K562 (cell line): ENCODE data around the gene LHB. TPM values are rescaled to one million over a fixed set of nuclear protein-coding genes. Genes with fewer than 3 reads are reported as not detected.

ENCODE experiments used
- MTA1 ChIP-seq: fragments of 450-650 bp; IDR thresholded peaks from 2 replicates; pipeline ENCODE4 v1.6.1; 2017; ENCODE audit warnings: borderline replicate concordance
- NELFE ChIP-seq: IDR thresholded peaks from 2 replicates; pipeline ENCODE4 v1.6.1; 2011; ENCODE audit warnings: mild to moderate bottlenecking; ENCODE audit not compliant: insufficient read depth, insufficient read length
- SMAD4 ChIP-seq: fragments of 250-450 bp; sonication (Bioruptor Pico); conservative IDR thresholded peaks from 2 replicates; pipeline ENCODE4 v1.8.0; 2021; ENCODE audit warnings: inconsistent platforms, mild to moderate bottlenecking, moderate library complexity
- SMC3 ChIP-seq: conservative IDR thresholded peaks from 2 replicates; pipeline ENCODE4 v1.6.1; 2011; ENCODE audit warnings: low read depth, low read length, improper control_type of control experiment; ENCODE audit not compliant: insufficient read depth
- ZKSCAN1 ChIP-seq: fragments of 150-350 bp; IDR thresholded peaks from 2 replicates; pipeline ENCODE4 v1.6.1; 2016; ENCODE audit warnings: low read depth, low read length
- polyA plus RNA-seq, 8 experiments: library from polyadenylated mRNA; depleted of rRNA in 4 of 8; stranded (reverse) in 5 of 8; unstranded in 3 of 8; fragments of >200 nt; fragmentation: Nextera tagmentation in 2 of 8; fragmentation: Illumina TruSeq in 1 of 8; extraction: Ambion mirVana in 2 of 8; extraction: Trizol in 1 of 8; gene quantifications; 2 replicates each; pipeline versions ENCODE4 v1.2.1 to v1.2.3, GENCODE V29; 2011 to 2014; ENCODE audit warnings: inconsistent platforms in 1 of 8, missing spikeins in 1 of 8
- total RNA-seq, 7 experiments: library from RNA; depleted of rRNA in 6 of 7; stranded (reverse); fragments of >200 nt in 6 of 7; fragmentation: Illumina TruSeq in 2 of 7; extraction: Trizol in 2 of 7; gene quantifications; 2 replicates each; pipeline versions ENCODE4 v1.2.1 to v1.2.3, GENCODE V29; 2011 to 2021; ENCODE audit warnings: low replicate concordance in 1 of 7
- TF ChIP-seq, protein P1 (sequence below): IDR thresholded peaks from 2 replicates; pipeline ENCODE4 v1.6.1; 2014; ENCODE audit warnings: antibody characterized with exemption
- TF ChIP-seq, protein P2 (sequence below): fragments of 450-650 bp; IDR thresholded peaks from 2 replicates; pipeline ENCODE4 v1.6.1; 2016; ENCODE audit warnings: low read depth, mild to moderate bottlenecking, moderate library complexity

Gene LHB
- total and polyA plus RNA-seq, 9 of the 15 experiments (the other 6 are each of a cell fraction or from before 2014, with no cell fraction given) = 0.54 TPM; not detected in 8

DNA sequence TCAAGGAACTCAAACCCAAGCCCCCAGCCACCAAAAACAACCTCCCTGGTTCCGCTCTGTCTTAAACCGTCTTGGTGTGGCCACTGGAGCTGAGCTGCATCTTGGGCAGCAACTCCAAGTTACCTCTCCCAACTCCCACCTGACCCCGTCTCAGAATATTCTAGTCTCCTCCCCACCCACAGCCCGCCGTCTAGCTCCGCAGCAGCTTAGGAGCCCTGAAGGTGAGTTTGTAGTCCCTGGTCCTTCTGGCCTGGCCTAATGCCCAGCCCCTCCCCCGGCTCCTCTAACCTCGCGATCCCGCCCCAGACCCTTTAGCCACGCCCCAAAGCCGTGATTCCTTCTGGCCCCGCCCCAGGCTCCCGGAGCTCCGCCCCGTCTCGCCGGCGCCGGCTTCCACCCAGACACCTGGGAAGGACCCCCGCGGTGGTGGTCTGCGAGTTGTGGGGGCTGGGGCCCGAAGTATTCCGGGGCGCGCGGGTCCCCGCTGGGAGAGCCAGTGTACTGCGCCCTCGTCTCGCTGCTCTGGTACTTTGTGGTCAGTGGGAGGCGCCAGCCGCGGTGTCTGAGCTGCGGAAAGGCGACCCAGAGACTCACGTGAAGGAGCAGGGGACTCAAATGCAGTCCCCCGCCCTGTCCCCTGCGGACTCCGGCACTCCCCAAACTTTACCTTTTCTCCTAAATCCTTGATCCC is 2.5 kb upstream of the LHB start (continued):
- TF ChIP-seq, protein P1, sequence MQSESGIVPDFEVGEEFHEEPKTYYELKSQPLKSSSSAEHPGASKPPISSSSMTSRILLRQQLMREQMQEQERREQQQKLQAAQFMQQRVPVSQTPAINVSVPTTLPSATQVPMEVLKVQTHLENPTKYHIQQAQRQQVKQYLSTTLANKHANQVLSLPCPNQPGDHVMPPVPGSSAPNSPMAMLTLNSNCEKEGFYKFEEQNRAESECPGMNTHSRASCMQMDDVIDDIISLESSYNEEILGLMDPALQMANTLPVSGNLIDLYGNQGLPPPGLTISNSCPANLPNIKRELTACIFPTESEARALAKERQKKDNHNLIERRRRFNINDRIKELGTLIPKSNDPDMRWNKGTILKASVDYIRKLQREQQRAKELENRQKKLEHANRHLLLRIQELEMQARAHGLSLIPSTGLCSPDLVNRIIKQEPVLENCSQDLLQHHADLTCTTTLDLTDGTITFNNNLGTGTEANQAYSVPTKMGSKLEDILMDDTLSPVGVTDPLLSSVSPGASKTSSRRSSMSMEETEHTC = no peak
- TF ChIP-seq SMAD4 (CRISPR knock-in tag) (peak; percentile 82), ZKSCAN1 (no peak), SMC3 (no peak), MTA1 (no peak), NELFE (no peak)
- TF ChIP-seq, protein P2, sequence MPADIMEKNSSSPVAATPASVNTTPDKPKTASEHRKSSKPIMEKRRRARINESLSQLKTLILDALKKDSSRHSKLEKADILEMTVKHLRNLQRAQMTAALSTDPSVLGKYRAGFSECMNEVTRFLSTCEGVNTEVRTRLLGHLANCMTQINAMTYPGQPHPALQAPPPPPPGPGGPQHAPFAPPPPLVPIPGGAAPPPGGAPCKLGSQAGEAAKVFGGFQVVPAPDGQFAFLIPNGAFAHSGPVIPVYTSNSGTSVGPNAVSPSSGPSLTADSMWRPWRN = 0 out of 2 replicates have a peak, but pooled peaks have one; percentile 8
